ENCODE measurements around the gene TSPAN3. TPM values are rescaled to one million over a fixed set of nuclear protein-coding genes. Genes with fewer than 3 reads are reported as not detected.

The TSPAN3 gene
- total RNA-seq, 3 donors from 2014 or later (not counting 1 experiment from before 2014, with no cell fraction given): 18.7 to 37.4 (median 29.9) TPM

GRCh38 chr15:77027111-77027696 lies 43.7 kb downstream of the TSPAN3 start:
- no peak for DNase-seq
- intact Hi-C loops (cut with micrococcal nuclease): no loop called here
- Histone ChIP-seq H3K4me1 (ENCODE audit: control insufficient read depth, insufficient read depth, low read length) (peaks cover 66% of the 10 kb centered on the region), H3K36me3 (ENCODE audit: control insufficient read depth, insufficient read depth, low read length) (peaks cover 77% of the 10 kb centered on the region), H3K27ac (ENCODE audit: low read length) (no peak overlapping the region), H3K9me3 (ENCODE audit: control insufficient read depth, insufficient read depth, low read length) (no peaks in the 10 kb centered on the region), H3K4me3 (ENCODE audit: low read length) (no peak overlapping the region), H3K27me3 (ENCODE audit: control insufficient read depth, insufficient read depth, low read length) (no peaks in the 10 kb centered on the region)
- Mint-ChIP-seq H3K36me3 (no peaks in the 10 kb centered on the region), H3K4me1 (peaks cover 26 to 51% of the 10 kb centered on the region in 2 donors), H3K4me3 (no peak overlapping the region), H3K27me3 (ENCODE audit: low read depth in 2 of 2) (no peaks in the 10 kb centered on the region), H3K9me3 (no peaks in the 10 kb centered on the region), H3K27ac (peak overlapping the region; percentile 69 to 82)
- no peak for ATAC-seq
- no peak for TF ChIP-seq CTCF (IDR thresholded peaks at IDR 0.05)
- 87% methylated on average over 10 of the region's 12 CpGs for WGBS (ENCODE audit: insufficient coverage)

DNA sequence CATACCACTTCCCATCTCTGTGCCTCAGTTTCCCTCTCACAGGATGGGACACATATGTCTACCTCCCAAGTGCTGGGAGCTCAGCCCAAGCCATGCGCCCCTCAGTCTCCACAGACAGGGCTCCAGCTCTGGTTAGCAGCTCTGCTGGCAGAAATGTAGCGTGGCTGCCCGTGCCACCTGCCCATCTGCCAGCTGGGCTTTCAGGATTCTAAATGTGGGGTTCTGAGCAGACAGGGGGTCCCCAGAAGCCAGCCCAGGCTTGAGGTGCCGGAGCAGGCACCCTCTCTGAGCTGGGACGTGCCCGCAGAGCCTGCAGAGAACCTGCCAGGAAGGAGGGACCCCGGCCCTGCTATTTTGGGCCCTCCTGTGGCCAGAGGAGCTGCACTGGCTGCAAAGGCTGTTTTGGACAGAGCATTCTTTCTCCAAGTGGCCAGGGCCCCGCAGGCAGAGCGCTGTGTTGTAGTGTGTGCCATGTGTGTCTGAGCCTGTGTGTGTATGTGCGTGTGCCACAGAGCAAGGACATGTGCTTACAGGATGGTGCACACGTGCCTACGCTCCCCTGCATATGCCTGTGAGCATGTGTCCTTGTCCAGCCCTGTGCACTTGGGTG lies 44.3 kb downstream of the TSPAN3 start:
- peaks cover 69% of the 10 kb centered on the region for H3K4me1 ChIP-seq (ENCODE audit: control insufficient read depth, insufficient read depth, low read length)
- H3K9me3 ChIP-seq (ENCODE audit: control insufficient read depth, insufficient read depth, low read length): no peaks in the 10 kb centered on the region
- DNase-seq (peak in 1 of 2 donors; percentile 12), ATAC-seq (no peak)
- no peak overlapping the region for H3K27ac ChIP-seq (ENCODE audit: low read length)
- Mint-ChIP-seq H3K36me3 (no peaks in the 10 kb centered on the region), H3K4me3 (no peak overlapping the region), H3K27me3 (ENCODE audit: low read depth in 2 of 2) (no peaks in the 10 kb centered on the region), H3K4me1 (peaks cover 32 to 53% of the 10 kb centered on the region in 2 donors), H3K27ac (peak overlapping the region; percentile 69 to 82), H3K9me3 (no peaks in the 10 kb centered on the region)
- no peak for TF ChIP-seq CTCF (IDR thresholded peaks at IDR 0.05)
- WGBS (ENCODE audit: insufficient coverage): 94% methylated on average over 12 of the region's 12 CpGs
- intact Hi-C loops (cut with micrococcal nuclease): no loop called here
- no peak overlapping the region for H3K4me3 ChIP-seq (ENCODE audit: low read length)
- H3K27me3 ChIP-seq (ENCODE audit: control insufficient read depth, insufficient read depth, low read length): no peaks in the 10 kb centered on the region
- H3K36me3 ChIP-seq (ENCODE audit: control insufficient read depth, insufficient read depth, low read length): peaks cover 71% of the 10 kb centered on the region

- intact Hi-C loops (cut with micrococcal nuclease): no loop called here
These were observed 44.9 kb downstream of the TSPAN3 start for GRCh38 chr15:77025941-77026411.

More at GRCh38 chr15:77025941-77026411, 44.9 kb downstream of the TSPAN3 start:
- Mint-ChIP-seq H3K4me3 (no peak overlapping the region), H3K36me3 (no peaks in the 10 kb centered on the region), H3K27me3 (ENCODE audit: low read depth in 2 of 2) (no peaks in the 10 kb centered on the region), H3K4me1 (peaks cover 38 to 54% of the 10 kb centered on the region in 2 donors), H3K9me3 (no peaks in the 10 kb centered on the region), H3K27ac (peak overlapping the region; percentile 67 to 74)
- peaks cover 69% of the 10 kb centered on the region for H3K4me1 ChIP-seq (ENCODE audit: control insufficient read depth, insufficient read depth, low read length)
- H3K36me3 ChIP-seq (ENCODE audit: control insufficient read depth, insufficient read depth, low read length): peaks cover 67% of the 10 kb centered on the region
- no peak overlapping the region for H3K4me3 ChIP-seq (ENCODE audit: low read length)
- DNase-seq (no peak), ATAC-seq (no peak)
- WGBS (ENCODE audit: insufficient coverage): 92% methylated on average over 4 of the region's 4 CpGs
- no peak overlapping the region for H3K27ac ChIP-seq (ENCODE audit: low read length)
- H3K9me3 ChIP-seq (ENCODE audit: control insufficient read depth, insufficient read depth, low read length): no peaks in the 10 kb centered on the region
- TF ChIP-seq CTCF (IDR thresholded peaks at IDR 0.05): no peak
- H3K27me3 ChIP-seq (ENCODE audit: control insufficient read depth, insufficient read depth, low read length): no peaks in the 10 kb centered on the region

All from natural killer cell (primary cell).